ENCODE data around the gene BNC2.

BNC2 gene

DNA sequence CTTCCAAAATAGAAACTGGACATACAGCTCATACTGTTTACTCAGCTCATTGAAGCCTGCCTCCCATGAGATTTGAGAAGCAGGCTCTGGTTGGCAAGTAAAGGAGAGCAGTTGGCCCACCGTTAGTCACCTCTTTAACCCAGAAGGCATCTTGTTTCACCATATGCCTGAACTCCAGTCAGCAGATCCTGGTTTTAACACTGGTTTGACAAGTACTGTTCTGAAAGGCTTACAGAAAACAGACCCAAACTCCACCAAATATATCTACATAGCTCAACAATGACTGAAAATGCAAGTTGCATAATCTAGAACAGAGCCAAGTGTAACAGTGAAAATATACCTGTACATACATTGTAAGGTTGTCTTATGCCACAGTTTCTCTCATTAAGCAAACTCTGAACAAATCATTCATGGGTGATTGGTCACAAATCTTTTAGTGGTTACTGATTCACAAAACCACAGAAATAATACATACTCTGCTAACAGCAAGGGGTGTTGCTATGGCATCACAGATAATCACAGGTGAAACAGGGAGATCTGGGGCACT is 198.8 kb downstream of the BNC2 start:
- DNase-seq = no peak

DNA sequence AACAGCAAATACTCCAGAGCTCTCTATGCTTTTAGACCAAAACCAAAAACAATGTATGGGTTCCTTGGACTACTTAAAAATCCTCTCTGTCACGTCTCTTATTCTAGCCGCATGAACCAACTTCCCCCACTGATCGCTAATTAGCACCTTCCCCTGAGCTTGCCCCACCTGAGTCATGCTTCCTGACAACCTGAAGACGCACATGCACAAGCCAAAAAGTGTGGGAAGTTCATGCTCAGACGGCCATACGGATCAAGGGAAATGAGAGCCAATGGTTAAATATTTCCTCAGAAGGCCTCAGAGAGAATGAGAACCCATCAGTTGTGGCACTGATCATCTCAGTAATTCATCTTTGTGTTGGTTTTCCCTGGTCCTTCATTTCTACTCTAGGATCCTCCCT is 199.7 kb downstream of the BNC2 start:
- no peak for DNase-seq

DNA sequence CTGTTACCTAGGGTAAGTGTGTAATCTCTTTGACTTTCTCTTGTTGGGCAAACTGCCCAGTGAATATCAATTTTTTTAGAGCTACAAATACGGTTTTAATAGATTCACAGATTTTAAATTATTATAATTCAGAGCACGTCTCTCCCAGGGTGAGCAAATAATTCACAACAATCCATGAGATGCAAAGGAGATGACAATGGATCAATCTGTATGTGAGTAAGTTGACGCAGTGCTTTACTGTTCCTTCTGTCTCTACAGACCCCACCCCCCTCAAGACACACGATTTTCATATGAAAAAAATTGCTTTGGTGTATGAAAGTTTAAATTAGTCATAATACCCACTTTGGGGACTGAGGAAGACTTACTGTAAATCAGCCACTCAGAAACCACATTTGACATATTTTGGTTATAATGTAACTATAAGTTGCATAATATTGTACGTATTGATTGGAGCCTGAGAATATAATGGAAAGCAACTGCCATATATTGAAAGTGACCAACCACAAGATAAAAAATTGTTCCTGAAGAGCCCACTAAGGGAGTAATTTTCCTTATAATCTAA is 201.7 kb downstream of the BNC2 start:
- DNase-seq = no peak

DNA sequence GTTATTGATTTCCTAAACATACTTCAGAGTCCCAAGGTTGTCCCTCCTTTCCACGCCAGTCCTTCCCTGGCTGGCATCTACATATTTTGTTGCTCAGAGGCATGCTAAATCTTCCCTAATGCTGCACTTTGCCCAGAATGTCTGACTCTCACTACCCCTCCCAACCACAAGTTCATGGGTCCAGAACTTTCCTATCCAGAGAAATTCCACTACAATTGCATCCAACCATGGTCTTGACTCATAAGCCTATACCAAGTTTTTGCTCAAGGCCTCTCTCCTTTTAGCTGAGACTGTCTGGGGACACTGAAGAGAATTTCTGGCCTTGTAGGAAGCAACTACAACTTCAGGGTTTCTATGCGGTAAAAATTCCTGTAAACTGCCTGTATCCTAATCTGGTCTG is 206.3 kb downstream of the BNC2 start:
- DNase-seq = no peak

DNA sequence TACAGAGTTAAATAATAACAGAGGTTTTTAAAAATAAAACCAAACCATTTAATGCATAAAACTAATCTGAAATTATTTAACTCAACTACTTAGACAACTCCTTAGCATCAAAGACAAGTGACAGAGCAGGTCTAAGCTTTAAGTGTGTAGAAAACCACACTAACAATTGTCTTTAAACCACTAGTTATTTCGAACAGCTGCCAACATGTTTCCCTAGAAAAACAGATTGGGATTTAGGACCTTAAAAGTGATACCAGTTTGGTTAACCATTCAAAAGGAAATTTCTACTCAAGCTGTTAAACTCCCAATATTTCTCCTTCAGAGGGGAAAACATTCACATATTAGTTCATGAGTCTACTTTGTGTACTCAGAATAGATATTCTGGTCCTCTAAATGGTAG is 208.7 kb downstream of the BNC2 start:
- no peak for DNase-seq

DNA sequence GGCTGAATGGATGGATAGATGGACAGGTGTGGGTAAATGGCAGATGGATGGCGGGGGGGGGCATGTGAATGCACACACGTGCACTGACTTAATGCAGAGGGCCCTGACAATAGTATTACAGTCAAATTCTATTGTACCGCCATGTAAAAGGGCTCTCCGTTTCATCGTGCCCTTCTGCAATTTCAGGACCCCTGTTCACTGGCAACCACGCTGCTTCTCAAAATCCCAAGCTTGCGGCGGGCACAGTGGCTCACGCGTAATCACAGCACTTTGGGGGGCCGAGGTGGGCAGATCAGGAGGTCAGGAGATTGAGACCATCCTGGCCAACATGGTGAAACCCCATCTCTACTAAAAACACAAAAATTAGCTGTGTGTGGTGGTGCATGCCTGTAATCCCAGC is 211.4 kb downstream of the BNC2 start:
- no peak for DNase-seq

DNA sequence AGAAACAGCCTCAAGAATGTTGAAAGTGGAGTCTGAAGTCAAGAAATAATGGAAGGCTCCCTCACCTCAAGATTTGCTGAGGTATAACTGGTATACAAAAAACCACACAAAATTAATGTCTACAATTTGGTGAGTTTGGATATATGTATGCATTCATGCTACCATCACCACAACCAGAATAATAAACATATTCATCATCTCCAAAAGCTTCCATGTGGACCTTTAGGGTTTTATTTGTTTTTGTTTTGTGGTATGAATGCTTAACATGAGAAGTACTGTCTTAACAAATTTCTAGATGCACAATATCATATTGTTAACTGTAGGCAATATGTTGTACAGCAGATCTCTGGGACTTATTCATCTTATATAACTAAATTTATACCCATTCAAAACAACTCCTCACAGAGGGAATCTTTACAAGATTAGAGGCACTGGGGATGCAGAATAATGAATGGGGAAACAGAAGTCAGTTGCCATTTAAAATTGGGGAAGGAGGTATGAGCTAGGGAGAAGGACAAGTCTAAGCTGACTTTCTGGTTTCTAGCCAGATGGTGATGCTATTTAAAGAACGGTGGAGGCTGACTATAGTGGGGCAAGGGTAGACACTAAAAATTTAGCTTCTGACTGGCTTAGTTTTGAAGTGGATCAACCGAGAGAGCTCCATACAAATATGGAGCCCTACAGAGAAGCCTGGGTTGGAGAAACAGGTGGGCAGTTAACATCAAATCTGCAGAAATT is 213.9 kb downstream of the BNC2 start:
- DNase-seq = no peak

DNA sequence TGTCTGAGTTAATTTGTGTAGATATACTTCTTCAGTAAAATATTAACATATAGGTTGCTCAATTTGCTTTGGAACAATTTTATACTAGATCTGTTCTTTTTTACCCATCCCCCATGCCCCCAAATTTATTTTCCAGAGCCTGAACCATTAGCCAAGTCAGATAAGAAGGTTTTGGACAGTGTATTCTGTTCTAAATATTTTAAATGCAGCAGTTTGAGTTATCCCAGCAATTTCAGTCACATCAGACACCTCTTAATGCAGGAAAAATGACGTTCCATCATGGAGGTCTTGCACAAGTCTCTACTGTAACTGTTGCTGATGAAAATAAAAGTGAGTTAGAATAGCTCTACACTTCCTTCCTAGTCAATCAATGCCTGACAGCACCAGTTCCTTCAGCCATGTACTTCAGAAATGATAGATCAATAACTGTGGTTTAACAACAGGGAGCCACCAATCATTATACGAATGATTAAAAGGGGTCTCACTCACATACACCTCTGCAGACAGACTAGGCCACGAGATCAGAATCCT is 215.8 kb downstream of the BNC2 start:
- DNase-seq = no peak

DNA sequence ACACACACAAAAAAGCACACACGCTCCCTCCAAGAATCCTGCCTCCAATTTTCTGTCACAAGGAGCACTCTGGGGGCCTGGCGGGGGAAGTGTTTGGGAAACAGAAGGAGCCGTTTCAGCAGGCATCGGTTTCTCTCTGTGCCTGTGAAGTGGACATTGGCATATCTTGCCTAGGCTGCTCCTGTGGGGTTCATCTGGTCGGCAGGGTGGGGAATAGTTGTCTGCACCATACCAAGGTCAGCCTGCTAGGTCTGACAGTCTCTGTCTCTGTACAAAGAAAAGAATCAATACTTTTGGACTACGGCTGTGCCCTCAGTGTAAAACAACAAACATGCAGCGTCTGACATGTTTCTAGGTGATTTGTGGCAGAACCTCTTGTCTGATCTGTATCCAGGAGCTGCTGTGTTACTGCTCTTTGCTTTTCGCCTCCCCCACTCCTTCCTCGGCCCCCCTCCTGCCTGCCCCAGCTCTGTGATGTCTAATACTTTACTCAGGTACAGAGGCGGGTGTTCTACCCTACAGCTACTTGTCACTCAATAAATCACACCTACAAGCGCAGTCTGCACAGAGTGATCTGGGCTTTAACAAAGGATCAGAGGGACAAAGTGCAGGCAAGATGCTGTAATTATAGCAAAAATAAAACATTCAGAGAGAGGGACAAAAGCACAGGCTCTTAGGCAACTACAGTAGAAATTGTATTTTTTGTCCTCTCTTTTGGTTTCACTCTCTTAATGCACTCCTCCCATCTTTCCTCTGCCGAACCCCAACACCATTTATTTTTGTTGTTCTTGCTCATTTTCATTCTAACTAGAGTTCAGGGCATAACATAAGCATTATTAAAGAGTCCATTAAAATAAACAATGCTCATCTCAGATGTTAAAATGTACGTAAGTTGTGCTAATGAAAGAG is 216.7 kb downstream of the BNC2 start:
- DNase-seq = peak; percentile 61

DNA sequence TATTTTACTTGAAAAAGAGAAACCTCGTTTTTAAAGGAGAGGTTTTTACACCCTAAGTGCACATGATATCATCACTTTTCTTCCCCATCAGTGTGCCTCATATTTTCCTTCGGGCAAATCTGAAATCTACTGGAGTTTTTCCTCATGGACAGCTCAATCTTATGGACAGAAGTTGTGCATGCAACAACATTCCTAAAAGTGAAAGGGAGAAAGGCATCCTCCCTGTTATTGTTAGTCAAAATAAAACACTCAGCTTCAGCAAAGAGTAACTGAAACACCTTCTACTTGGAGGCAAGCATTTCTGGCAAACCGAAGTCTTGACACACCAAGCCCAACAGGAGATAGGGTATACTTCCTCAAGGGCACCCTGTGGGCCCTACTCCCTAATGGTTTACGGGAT is 217.9 kb downstream of the BNC2 start:
- no peak for DNase-seq

DNA sequence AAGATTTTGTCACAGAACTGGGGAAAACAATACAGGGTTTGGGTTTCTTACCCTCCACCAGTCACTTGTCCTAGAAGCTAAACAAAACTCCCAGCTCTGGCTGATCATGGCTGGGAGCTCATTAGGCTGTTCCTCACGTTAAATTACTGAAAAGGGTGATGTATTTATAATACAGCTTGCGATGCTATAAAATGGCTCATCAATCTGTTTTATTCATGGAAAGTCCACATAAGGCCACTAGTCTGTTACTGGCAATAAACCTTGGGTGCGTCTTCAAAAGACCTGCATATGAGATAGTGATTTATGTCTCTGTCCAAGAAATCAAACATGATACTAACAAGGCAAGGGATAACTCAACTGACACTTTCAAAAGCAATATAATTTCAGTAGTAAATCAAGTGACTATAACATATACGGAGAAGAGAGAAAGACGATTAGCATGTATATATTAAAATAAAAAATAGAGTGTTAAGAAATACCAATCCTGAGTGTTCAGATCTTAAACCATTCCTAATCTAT is 219.0 kb downstream of the BNC2 start:
- no peak for DNase-seq

DNA sequence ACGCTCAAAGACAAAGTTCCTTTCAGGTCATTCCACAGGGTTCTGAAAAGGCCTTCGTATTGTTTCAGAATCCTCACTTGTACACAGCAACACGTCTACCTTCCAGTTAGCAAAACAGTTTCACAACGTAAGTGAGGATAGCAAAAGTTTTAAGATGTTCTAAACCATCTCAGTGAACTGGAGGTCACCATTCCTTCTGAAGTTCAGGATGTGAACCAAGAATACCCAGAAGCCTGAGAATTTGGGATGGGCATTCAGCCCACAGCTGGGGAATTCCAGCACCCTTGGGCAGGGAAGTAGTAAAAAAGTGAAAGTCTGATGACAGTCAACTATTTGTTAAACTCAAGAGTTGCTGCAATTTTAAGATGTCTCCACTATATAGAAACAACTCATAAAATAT is 224.5 kb downstream of the BNC2 start:
- DNase-seq = no peak

DNA sequence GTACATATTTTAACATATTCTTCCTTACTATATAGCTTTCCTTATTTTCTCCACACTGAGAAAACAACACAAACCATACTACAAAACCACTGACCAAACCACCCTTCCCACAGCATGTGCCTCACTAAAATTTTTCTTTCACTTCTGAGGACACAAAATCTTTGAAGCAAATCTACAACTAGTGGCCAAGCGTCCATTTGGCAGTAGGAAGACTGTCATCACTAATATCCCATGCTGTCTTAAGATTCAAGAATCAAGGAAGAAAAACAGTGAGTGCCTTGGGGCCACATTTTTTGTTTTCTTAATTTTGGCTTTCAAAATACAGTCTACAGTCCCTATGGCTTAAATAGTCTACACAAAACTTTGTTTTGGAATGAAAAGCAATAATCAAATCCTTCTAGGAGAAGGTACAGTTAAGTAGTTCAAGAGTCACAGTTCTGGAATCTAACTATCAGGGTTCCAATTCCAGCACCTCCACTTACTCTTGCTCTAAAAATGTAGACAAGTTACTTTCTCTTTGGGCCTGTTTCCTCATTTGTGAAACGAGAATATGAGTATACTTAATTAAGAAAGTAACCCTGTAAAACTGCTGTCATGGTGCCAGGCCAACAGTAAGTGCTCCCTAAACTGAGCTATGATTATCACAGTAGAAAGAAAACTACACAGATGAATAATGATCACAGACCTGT is 227.9 kb downstream of the BNC2 start:
- DNase-seq = no peak

DNA sequence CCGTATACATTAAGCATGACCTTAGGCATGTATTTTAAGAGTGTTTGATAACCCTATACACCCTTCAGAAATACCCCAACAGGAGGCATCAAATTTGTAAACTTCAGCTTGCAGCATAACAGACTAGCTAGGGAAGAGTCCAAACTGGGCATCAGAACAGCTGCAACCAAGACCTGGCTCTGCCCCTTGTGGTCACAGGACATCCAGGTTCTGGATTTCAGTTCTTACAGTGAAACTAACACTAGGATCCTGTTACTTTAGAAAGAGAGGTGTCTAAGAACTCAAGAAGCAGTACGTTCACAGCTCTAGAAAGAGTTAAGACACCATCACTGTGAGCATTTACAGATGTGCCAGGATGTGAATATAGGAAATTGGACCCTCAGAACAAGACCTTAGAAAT is 229.8 kb downstream of the BNC2 start:
- no peak for DNase-seq

DNA sequence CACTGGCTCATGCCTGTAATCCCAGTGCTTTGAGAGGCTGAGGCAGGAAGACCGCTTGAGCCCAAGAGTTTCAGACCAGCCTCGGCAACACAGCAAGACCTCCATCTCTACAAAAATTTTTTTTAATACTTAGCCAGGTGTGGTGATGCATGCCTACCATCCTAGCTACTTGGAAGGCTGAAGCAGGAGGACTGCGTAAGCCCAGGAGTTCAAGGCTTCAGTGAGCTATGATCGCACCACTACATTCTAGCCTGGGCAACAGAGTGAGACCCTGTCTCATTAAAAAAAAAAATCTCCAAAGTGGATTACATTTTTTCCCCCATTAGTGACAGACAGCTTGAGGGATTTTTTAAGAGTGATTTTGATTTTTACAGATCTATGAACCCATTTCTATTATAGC is 230.8 kb downstream of the BNC2 start:
- no peak for DNase-seq

DNA sequence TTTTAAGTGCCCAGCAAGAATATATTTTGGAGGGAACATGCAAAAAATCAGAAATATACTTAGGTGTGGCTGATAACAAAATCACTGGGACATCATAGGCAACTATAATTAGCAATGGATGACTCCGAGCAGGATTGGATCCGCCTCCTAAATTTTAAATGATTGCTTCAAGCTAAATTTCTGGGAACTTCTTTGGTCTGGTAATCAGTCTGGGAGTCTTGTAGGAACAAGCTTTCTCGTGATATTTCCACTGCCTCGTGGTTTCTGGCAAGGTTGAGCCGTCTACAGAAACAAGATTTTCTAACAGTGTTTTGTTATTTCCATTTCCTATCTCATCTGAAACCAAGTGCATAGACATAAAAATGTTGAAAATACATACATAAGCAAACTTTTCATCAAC is 232.6 kb downstream of the BNC2 start:
- DNase-seq = no peak

DNA sequence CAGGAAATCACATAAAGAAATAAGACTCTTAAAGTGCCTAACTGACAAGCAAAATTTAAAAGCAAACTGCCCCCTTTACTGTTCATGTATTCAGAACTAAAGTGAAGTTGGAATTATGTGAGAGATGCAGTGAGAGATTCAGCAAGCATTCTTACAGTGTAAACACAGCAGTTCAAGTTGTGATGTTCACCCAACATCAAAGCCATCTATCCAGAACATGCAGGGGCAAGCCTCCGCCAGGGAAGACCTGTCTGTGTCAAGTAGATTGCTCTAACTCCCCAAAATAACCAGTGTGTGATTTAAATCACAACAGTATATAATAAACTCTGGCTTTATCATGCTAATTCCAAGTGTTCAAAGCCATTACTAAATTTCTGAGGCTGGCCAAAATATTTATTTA is 233.3 kb downstream of the BNC2 start:
- DNase-seq = no peak

DNA sequence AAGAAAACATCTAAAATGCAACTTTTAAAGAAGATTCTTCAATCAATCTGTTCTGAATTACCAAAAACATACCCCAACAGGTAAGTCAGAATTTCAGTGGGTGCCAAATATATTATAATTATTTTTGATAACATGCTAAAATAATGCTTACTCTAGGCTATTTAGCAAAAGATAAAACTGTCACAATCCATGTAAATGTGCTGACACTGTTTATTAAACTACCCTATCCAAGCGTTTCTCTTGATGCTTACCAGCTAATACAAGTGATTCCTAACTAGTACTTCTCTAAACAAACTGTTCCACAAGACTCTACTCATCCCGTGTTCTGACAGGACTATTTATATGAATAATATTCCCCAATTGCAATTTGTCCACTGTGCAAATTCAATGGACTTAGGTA is 236.7 kb downstream of the BNC2 start:
- no peak for DNase-seq

DNA sequence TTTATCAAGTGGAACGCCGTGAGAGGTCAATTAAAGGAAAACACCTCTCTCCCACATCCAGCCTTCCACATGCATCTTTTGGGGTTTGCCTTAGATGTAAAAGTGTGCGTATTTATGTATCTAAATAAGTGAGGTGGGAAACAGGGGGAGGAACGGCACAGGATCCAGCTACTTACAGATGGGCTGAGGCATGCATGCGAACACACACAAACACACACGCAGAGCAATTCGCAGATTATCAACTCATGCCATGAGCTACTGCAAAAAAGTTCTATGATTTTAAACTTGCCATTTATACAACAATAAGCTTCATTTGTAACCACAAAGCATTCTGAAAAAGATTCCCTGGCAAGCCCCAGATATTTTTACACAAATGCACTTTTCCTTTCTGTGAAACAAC is 242.1 kb downstream of the BNC2 start:
- DNase-seq = no peak

DNA sequence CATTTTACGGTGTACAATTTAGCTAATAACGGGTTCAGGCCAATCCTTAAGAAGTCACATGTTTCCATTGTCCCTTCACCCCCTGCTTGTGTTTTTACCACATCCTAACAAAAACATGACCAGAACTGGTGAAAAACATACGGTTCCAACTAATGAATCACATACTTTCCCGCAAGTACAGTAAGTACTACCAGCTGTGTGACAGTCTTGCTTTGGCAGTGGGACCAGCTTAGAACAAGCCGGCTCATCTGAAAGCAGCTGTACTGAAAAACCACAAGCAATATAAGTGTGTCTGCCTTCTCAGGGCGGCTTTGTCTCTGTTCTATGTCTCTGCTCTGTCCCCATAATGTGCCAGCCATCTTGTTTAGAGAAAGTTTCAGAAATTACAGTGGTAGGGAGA is 242.5 kb downstream of the BNC2 start:
- no peak for DNase-seq

DNA sequence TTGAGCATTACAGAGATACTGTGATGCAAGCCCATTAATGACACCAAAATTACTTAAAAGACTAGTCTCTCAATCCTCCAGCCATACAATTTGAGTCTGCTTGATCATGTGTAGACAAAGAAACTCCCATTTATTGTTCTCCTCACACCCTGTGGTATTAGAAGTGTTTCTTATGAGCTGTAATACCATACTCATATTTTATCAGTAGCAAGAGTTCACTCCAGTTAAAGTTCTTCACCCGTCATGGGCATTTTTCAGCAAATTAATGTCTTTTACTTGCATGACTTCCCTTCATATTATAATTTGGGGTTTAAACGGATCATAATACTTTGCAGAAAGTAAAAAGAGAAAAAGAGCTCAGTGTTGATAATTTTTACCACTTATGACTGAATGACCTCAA is 242.9 kb downstream of the BNC2 start:
- no peak for DNase-seq

DNA sequence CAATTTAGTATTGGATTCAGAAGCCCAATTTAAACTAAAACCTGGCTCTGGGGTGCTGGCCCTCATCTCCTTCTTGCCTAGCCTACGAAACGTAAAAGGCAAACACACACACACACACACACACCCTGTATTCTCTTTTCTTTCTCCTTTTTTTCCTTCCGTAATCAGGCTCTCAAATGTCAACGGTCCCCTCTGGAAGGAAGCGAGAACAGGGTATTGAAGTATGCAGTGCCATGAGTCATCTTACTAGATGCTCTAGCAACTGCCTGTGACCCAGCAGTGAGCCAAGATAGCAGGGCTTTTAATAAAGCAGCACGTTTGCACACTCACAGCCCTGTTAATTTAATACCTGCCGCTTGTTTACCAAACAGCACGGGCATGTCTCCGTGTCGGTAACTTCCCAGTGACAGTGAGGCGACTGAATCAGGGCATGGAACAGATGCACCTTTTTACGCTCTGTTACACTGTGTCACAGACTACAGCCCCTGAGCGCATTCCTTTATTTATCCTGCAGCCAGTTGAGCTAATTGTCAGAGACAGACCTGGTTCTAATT is 243.8 kb downstream of the BNC2 start:
- DNase-seq = peak; percentile 57

Data from right kidney (tissue), 1 donor.